ENCODE results near the gene TBC1D23.
"Not testable (repeated sequence)": the region's sequence is repeated elsewhere in the genome, so short reads cannot be mapped to it uniquely, and the experiment has no call there.

TBC1D23 gene

DNA sequence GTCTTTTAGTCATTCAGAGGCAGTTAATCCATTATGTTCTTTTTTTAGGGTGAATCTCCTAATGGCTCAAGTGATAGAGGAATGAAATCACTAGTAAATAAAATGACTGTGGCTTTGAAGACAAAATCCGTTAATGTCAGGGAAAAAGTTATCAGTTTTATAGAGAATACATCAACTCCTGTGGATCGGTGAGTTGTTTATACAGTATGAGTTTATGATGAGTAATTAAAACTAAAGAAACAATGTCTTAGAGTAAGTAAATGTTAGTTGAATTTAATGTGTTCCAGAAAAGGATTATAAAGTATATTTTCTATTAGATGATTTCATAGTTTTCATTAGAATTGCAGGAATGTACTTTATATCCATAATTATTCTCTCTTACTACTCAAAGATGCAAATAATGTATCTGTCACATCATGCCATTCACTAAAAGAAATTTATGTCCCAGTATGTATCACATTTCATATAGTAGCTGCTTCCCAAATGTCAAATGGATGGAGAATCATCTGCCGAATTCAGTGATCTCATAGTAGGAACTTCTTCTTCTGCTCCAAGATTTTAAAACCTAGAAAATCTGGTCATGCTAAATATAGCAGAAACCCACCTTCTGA is 49.7 kb downstream of the TBC1D23 start:
- DNase-seq = no peak

GRCh38 chr3:100311011-100311410 is 50.2 kb downstream of the TBC1D23 start:
- no peak for DNase-seq

GRCh38 chr3:100316641-100317069 is 55.9 kb downstream of the TBC1D23 start:
- DNase-seq = no peak

DNA sequence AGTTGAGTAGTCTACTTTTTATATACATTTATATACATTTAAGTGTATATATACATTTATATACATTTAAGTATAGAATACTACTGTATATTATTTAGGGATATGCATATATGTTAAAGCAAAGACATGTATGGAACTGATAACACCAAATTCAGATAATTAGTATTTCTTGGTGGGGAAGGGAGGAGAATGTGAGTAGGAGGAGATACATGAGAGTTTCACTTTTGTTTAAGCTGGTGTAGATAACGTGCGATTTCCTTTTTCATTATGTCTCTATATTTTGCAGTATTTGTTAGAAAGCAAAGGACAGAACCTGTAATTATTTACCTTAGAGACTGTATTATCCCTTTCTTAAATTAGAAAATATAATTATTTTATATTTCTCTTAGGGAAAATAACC is 57.1 kb downstream of the TBC1D23 start:
- DNase-seq = no peak

- no peak for DNase-seq
Observed at GRCh38 chr3:100319951-100320350, 59.2 kb downstream of the TBC1D23 start.

DNA sequence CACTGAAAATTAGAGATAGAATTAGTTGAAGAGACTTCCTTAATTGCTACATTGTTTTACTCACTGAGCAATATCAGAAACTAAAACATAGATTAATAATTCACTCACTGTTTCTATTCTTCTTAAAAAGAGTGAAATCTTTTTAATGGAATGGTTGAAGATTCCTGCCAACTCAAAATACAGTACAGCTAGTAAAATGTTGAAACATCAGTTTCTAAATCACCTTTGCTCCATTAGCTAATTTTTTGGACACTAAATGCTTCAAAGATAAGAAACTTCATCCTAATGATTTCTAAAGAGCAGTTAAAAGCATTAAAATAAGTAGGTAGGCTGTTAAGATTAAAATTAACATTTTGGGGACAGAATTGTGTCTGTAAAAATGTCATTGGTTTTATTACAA is 63.3 kb downstream of the TBC1D23 start:
- no peak for DNase-seq

DNA sequence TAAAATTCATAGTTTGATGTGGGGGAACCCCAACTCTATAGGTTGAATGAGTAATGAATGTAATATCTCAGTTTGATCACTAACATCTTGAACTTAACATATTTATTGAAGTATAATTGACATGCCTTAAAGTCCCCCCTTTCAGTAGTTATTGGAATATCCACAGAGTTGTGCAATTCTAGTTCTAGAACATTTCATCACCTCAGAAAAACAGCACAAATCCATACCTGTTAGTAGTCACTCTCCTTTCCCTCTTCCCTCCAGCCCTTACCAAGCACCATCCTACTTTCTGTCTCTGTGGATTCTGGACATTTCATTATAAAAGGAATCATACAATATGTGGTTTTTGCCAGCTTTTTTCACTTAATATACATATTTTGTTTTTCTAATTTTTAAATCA is 65.0 kb downstream of the TBC1D23 start:
- DNase-seq = no peak

- DNase-seq = not testable (repeated sequence)
Observed at GRCh38 chr3:100327377-100327776, 66.6 kb downstream of the TBC1D23 start.

- peak; percentile 2 for DNase-seq
Observed at GRCh38 chr3:100329800-100330489, 69.2 kb downstream of the TBC1D23 start.

DNA sequence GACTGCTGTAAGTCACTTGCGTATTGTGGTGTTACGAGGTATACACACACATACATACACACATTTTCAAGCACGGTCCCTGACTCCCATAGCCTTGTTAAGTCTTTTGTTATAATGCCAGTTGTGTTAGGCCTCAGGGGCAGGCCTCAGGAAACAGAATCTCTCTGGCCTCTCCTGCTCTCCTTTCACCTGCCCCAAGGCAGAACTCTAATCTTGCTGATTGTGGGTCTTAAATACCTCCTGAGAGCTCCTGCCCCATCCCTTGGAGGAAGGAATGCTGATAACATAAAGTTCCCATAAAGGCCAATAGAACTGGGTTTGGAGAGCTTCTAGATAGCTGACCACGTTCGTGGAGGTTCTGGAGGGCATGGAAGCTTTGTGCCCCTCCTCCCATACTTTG is 69.9 kb downstream of the TBC1D23 start:
- no peak for DNase-seq

- DNase-seq = no peak
Observed at GRCh38 chr3:100331660-100332059, 70.9 kb downstream of the TBC1D23 start.

DNA sequence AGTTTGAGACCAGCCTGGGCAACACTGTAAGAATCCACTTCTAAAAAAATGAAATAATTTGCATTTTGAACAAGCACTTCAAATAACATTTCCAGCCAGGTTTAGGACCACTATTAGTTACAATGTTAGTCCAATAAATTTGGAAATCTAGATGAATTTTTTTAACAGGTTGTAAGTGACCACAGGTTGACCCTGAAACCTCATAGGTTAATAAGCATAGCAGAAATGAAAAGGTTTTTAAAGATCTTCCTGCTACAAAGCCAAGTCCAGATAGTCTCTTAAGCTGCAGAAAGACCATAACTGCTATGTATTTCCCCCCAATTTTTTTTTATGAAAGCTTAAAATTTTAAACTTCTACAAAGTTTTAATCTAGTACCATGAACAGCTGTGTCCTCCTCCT is 72.3 kb downstream of the TBC1D23 start:
- no peak for DNase-seq

- no peak for DNase-seq
Observed at GRCh38 chr3:100333970-100334487, 73.2 kb downstream of the TBC1D23 start.

GRCh38 chr3:100334488-100335351 is 73.9 kb downstream of the TBC1D23 start, which contains the start of gene NIT2:
TSS of gene NIT2 (plus strand) at chr3:100334757. CDS start at chr3:100334792, 35 bp downstream.
- DNase-seq = peak; percentile 41

DNA sequence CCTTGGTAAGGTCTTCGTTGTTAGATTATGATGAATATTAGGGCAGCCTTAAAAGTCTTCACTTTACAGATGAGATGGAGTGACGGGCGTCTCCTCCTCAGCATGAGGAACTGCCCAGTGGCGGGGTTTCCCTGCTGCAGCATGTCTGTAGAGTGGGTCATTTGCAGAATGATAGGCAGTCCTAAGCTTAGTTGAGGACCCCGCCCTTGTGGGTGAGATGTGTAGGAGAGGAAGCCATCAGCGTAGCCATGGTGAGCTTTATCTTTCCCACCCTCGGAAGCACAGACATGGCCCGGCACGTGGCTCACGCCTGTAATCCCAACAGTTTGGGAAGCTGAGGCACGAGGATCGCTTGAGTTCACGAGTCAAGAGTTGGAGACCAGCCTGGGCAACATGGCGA is 74.6 kb downstream of the TBC1D23 start:
- DNase-seq = no peak

GRCh38 chr3:100336229-100336628 is 75.4 kb downstream of the TBC1D23 start:
- not testable (repeated sequence) for DNase-seq

DNA sequence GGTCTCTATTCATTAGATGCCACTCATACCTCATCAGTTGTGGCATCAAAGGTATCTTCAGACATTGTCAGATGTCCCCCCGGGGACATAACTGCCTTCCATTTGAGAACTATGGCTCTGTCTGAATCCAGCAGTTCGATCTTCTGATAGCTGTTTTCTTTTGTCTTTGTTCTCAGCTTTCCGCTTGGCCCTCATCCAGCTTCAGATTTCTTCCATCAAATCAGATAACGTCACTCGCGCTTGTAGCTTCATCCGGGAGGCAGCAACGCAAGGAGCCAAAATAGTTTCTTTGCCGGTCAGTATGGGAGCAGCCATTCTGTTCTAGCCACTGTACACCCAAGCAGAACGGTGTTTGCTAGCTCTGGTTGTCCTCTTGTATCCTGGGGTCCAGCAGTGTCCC is 78.1 kb downstream of the TBC1D23 start:
- DNase-seq = no peak

GRCh38 chr3:100339786-100340185 is 79.0 kb downstream of the TBC1D23 start:
- DNase-seq = no peak

GRCh38 chr3:100340527-100340926 is 79.7 kb downstream of the TBC1D23 start:
- no peak for DNase-seq

DNA sequence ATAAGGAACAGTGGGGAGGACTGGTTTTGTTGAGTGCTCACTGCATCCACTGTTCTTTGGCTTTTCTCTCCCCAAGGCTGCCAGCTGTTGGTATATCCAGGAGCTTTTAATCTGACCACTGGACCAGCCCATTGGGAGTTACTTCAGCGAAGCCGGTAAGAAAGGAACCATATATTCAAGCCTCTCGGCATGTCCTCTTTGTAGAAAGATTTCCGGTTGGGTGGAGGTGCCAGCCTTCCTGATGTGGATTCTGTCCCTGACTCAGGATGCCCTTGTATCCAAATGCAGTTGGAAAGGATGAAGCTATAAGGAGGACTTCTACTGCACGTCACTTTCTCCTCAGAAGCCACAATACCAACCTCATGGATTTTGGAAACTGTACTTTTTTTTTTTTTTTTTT is 87.9 kb downstream of the TBC1D23 start:
- DNase-seq = no peak

GRCh38 chr3:100351770-100352169 is 91.0 kb downstream of the TBC1D23 start:
- not testable (repeated sequence) for DNase-seq

DNA sequence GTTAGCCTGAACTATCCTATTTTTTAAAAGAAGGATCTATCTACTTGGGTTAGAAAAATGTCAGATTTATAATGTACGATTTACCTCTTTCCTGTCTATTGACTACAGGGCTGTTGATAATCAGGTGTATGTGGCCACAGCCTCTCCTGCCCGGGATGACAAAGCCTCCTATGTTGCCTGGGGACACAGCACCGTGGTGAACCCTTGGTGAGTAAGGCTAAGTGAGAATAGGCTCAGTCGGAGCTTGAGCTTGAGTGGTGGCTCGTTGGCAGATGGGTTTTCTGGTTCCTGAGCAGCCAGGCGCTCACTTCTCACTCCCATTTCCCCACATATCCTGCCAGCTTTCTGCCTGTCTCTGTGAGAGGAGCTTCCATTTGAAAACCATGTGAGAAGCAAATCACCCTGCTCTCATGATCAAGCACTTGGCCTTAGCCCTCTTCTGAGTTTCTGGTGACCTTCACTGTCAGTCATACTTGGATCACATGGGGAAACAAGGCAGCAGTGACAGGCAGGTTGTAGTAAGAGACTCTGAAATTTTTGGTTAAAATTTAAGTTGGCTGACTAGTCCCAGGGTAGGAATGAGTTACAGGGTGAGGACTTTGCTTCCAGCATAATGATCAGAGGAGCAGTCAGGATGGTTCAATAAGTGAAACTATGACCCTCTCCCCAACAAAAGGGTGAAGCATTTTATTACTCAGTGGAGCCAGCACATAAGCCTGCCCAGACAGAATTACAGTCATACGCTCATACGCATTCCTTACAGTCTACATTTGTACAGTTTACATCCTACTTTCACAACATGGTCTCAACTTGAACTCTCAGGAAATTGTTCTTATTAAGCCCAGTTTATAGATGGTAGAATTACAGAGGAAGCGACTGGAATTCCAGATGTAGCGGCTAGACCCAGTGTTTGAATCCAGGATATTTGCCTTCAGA is 91.8 kb downstream of the TBC1D23 start:
- DNase-seq = no peak

Measured in NCI-H2029 treated with DMSO at 0.1 percent for 48 hours (cell line).